CD8-positive, alpha-beta memory T cell (primary cell): Measurements from ENCODE around the gene TMOD3. TPM values are rescaled to one million over a fixed set of nuclear protein-coding genes. Genes with fewer than 3 reads are reported as not detected.

Source experiments
- CTCF ChIA-PET: fragments of 350-600 bp; sonication (Branson Sonifier 250); formaldehyde crosslinking; loops from one replicate; lab custom pipeline; 2021; ENCODE audit warnings: antibody characterized with exemption; lab: Charles Lee
- POLR2A ChIA-PET: fragments of 350-600 bp; sonication (Branson Sonifier 250); formaldehyde crosslinking; loops from one replicate; lab custom pipeline; 2021; ENCODE audit warnings: antibody characterized with exemption; lab: Charles Lee
- DNase-seq, 5 donors: peaks; one replicate each; pipeline versions ENCODE4 v3.0.0 to v3.0.0-alpha.2; 2020 to 2022; ENCODE audit warnings: mixed read lengths in 1 of 5
- H3K27ac ChIP-seq: one replicate; pipeline ENCODE4 v1.7.0; 2013; ENCODE audit warnings: low read depth, mild to moderate bottlenecking, low read length, moderate library complexity
- H3K27me3 ChIP-seq: 2 replicates; pipeline ENCODE4 v1.7.0; 2013; ENCODE audit warnings: low read length, mild to moderate bottlenecking; ENCODE audit not compliant: insufficient read depth, poor library complexity, severe bottlenecking
- H3K36me3 ChIP-seq: 2 replicates; pipeline ENCODE4 v1.7.0; 2013; ENCODE audit warnings: mild to moderate bottlenecking, low read length, moderate library complexity; ENCODE audit not compliant: insufficient read depth
- H3K4me1 ChIP-seq: 2 replicates; pipeline ENCODE4 v1.7.0; 2013; ENCODE audit warnings: mild to moderate bottlenecking, low read length, moderate library complexity; ENCODE audit not compliant: insufficient read depth
- H3K4me3 ChIP-seq: 2 replicates; pipeline ENCODE4 v1.7.0; 2013; ENCODE audit warnings: mild to moderate bottlenecking, low read length
- H3K9me3 ChIP-seq: 2 replicates; pipeline ENCODE4 v1.7.0; 2013; ENCODE audit warnings: mild to moderate bottlenecking, low read length
- H3K27ac Mint-ChIP-seq, 8 donors: one replicate each; pipeline ENCODE4 v1.8.0; 2020 to 2021; ENCODE audit warnings: mixed read lengths in 8 of 8, mild to moderate bottlenecking in 6 of 8, inconsistent platforms in 3 of 8, moderate library complexity in 3 of 8
- H3K27me3 Mint-ChIP-seq, 2 donors: one replicate each; pipeline ENCODE4 v1.8.0; 2020 to 2021; ENCODE audit warnings: mixed read lengths in 2 of 2, mild to moderate bottlenecking in 1 of 2, moderate library complexity in 1 of 2
- H3K36me3 Mint-ChIP-seq, 3 donors: one replicate each; pipeline ENCODE4 v1.8.0; 2020 to 2021; ENCODE audit warnings: mixed read lengths in 3 of 3, inconsistent platforms in 1 of 3, mild to moderate bottlenecking in 1 of 3
- H3K4me1 Mint-ChIP-seq, 3 donors: one replicate each; pipeline ENCODE4 v1.8.0; 2020 to 2021; ENCODE audit warnings: mixed read lengths in 3 of 3, inconsistent platforms in 1 of 3, mild to moderate bottlenecking in 1 of 3
- H3K4me3 Mint-ChIP-seq, 7 donors: one replicate each; pipeline ENCODE4 v1.8.0; 2020 to 2021; ENCODE audit warnings: mixed read lengths in 7 of 7, mild to moderate bottlenecking in 6 of 7, moderate library complexity in 4 of 7, inconsistent platforms in 2 of 7
- H3K9me3 Mint-ChIP-seq, 5 donors: one replicate each; pipeline ENCODE4 v1.8.0; 2020 to 2022; ENCODE audit warnings: mixed read lengths in 5 of 5, mild to moderate bottlenecking in 3 of 5, moderate library complexity in 2 of 5, inconsistent platforms in 1 of 5
- polyA plus RNA-seq: library from polyadenylated mRNA; unstranded; fragments of 300-500 nt; fragmentation: Illumina TruSeq; gene quantifications from one replicate; pipeline ENCODE4 v1.2.3, GENCODE V29; 2021
- total RNA-seq, 2 experiments: library from RNA; stranded (reverse); gene quantifications; one replicate each; pipeline ENCODE4 v1.2.3, GENCODE V29; 2021

Gene TMOD3
- total and polyA plus RNA-seq, 3 experiments from 2014 or later, result 34.0 to 54.0 (median 52.6) TPM

GRCh38 chr15:51904421-51904820 is 75.0 kb downstream of the TMOD3 start:
- no peak overlapping the region for H3K27ac Mint-ChIP-seq
- H3K4me3 Mint-ChIP-seq, result no peak overlapping the region
- H3K36me3 ChIP-seq, result peaks cover 31% of the 10 kb centered on the region
- POLR2A ChIA-PET, result no interaction called here
- H3K4me3 ChIP-seq, result no peak overlapping the region
- H3K27me3 Mint-ChIP-seq, result no peaks in the 10 kb centered on the region
- H3K36me3 Mint-ChIP-seq, result peaks cover 10 to 83% (median 30%) of the 10 kb centered on the region in 3 donors
- H3K4me1 Mint-ChIP-seq, result no peaks in the 10 kb centered on the region
- DNase-seq, result no peak
- H3K4me1 ChIP-seq, result no peaks in the 10 kb centered on the region
- H3K9me3 Mint-ChIP-seq, result no peaks in the 10 kb centered on the region
- CTCF ChIA-PET, result interaction anchor here (1.2 kb wide), 1 partner anchor 16 kb away, joined by 4 read pairs; no protein-coding TSS in a partner anchor
- no peak overlapping the region for H3K27ac ChIP-seq
- no peaks in the 10 kb centered on the region for H3K27me3 ChIP-seq
- H3K9me3 ChIP-seq, result no peaks in the 10 kb centered on the region

- no peak for DNase-seq
- H3K27me3 Mint-ChIP-seq, result no peaks in the 10 kb centered on the region
- no peak overlapping the region for H3K27ac ChIP-seq
- no peaks in the 10 kb centered on the region for H3K9me3 Mint-ChIP-seq
- H3K36me3 Mint-ChIP-seq, result peaks cover 10 to 81% (median 32%) of the 10 kb centered on the region in 3 donors
- peak overlapping the region in 1 of 8 donors; percentile 54 for H3K27ac Mint-ChIP-seq
- ChIA-PET POLR2A (no interaction called here), CTCF (no interaction called here)
- H3K4me1 ChIP-seq, result no peaks in the 10 kb centered on the region
- no peak overlapping the region for H3K4me3 ChIP-seq
- peaks cover 33% of the 10 kb centered on the region for H3K36me3 ChIP-seq
- no peaks in the 10 kb centered on the region for H3K9me3 ChIP-seq
- no peaks in the 10 kb centered on the region for H3K27me3 ChIP-seq
- no peak overlapping the region for H3K4me3 Mint-ChIP-seq
- H3K4me1 Mint-ChIP-seq, result no peaks in the 10 kb centered on the region
Measured at GRCh38 chr15:51904931-51905330, 75.5 kb downstream of the TMOD3 start.

- Histone ChIP-seq H3K36me3 (peaks cover 25% of the 10 kb centered on the region), H3K4me3 (no peak overlapping the region), H3K27ac (no peak overlapping the region), H3K27me3 (no peaks in the 10 kb centered on the region), H3K4me1 (no peaks in the 10 kb centered on the region), H3K9me3 (no peaks in the 10 kb centered on the region)
- Mint-ChIP-seq H3K4me3 (no peak overlapping the region), H3K4me1 (no peaks in the 10 kb centered on the region), H3K36me3 (peaks cover 5 to 72% (median 22%) of the 10 kb centered on the region in 3 donors), H3K27me3 (no peaks in the 10 kb centered on the region), H3K27ac (no peak overlapping the region), H3K9me3 (no peaks in the 10 kb centered on the region)
- no peak for DNase-seq
- ChIA-PET POLR2A (no interaction called here), CTCF (interaction anchor here (1.2 to 1.3 kb wide), 2 partner anchors 9 to 10 kb away, joined by 3 read pairs; no protein-coding TSS in a partner anchor)
Measured at GRCh38 chr15:51907136-51907862, 77.8 kb downstream of the TMOD3 start.

DNA sequence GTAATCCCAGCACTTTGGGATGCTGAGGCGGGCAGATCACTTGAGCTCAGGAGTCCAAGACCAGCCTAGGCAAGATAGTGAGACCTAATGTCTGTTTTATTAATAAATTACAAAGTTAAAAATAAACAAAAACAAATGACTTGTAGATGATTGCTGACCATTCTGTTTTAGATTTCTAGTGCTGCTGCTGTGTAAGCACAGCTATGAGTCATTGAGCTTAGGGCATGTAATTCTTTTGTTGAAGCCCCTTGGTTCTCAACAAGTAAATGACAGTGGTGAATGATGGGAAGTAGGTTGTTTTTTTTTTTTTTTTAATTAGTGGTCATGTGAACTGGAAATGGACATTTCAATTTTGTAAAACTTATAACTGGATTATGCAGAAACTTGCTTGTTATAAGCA is 78.9 kb downstream of the TMOD3 start:
- DNase-seq, result no peak
- Mint-ChIP-seq H3K27me3 (no peaks in the 10 kb centered on the region), H3K4me1 (no peaks in the 10 kb centered on the region), H3K4me3 (no peak overlapping the region), H3K9me3 (no peaks in the 10 kb centered on the region), H3K27ac (peak overlapping the region in 2 of 8 donors; percentile 50 to 66), H3K36me3 (peaks cover 8 to 72% (median 18%) of the 10 kb centered on the region in 3 donors)
- no peaks in the 10 kb centered on the region for H3K27me3 ChIP-seq
- H3K36me3 ChIP-seq, result peaks cover 25% of the 10 kb centered on the region
- ChIA-PET POLR2A (no interaction called here), CTCF (interaction anchor here (1.2 to 1.3 kb wide), 2 partner anchors 9 to 10 kb away, joined by 3 read pairs; no protein-coding TSS in a partner anchor)
- no peaks in the 10 kb centered on the region for H3K9me3 ChIP-seq
- no peak overlapping the region for H3K4me3 ChIP-seq
- no peaks in the 10 kb centered on the region for H3K4me1 ChIP-seq
- H3K27ac ChIP-seq, result no peak overlapping the region

DNA sequence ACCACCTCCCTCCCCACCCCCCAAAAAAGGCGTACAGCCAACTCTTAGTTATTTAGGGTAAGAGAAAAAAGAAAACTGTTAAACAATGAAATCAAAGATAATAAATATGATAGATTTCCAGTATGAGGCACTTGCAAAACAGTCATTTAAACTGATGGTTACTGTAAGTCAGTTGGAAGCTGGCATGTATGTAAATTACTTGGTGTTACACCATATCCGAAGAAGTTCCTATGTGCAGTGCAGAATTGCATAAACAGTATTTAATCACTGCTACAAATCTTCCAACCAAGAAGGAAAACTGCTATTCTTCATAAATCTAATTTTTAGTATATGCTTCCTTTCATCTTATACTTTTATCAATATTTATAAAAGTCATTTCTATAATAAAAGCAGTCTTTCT is 80.1 kb downstream of the TMOD3 start:
- H3K36me3 Mint-ChIP-seq, result peaks cover 8 to 67% (median 18%) of the 10 kb centered on the region in 3 donors
- H3K27me3 ChIP-seq, result no peaks in the 10 kb centered on the region
- POLR2A ChIA-PET, result no interaction called here
- H3K4me3 Mint-ChIP-seq, result no peak overlapping the region
- no peaks in the 10 kb centered on the region for H3K9me3 Mint-ChIP-seq
- H3K27ac ChIP-seq, result no peak overlapping the region
- H3K27ac Mint-ChIP-seq, result peak overlapping the region in 1 of 8 donors; percentile 71
- H3K36me3 ChIP-seq, result peaks cover 25% of the 10 kb centered on the region
- no peaks in the 10 kb centered on the region for H3K4me1 ChIP-seq
- DNase-seq, result no peak
- H3K27me3 Mint-ChIP-seq, result no peaks in the 10 kb centered on the region
- CTCF ChIA-PET, result no interaction called here
- H3K4me1 Mint-ChIP-seq, result no peaks in the 10 kb centered on the region
- H3K9me3 ChIP-seq, result no peaks in the 10 kb centered on the region
- no peak overlapping the region for H3K4me3 ChIP-seq

GRCh38 chr15:51912528-51912927 is 83.1 kb downstream of the TMOD3 start:
- Histone ChIP-seq H3K4me1 (no peaks in the 10 kb centered on the region), H3K27ac (no peak overlapping the region), H3K36me3 (peaks cover 12% of the 10 kb centered on the region), H3K9me3 (no peaks in the 10 kb centered on the region), H3K4me3 (no peak overlapping the region), H3K27me3 (no peaks in the 10 kb centered on the region)
- no peaks in the 10 kb centered on the region for H3K4me1 Mint-ChIP-seq
- H3K4me3 Mint-ChIP-seq, result no peak overlapping the region
- POLR2A ChIA-PET, result no interaction called here
- CTCF ChIA-PET, result no interaction called here
- H3K27ac Mint-ChIP-seq, result no peak overlapping the region
- no peak for DNase-seq
- H3K27me3 Mint-ChIP-seq, result no peaks in the 10 kb centered on the region
- H3K9me3 Mint-ChIP-seq, result no peaks in the 10 kb centered on the region
- peaks cover 8 to 65% (median 10%) of the 10 kb centered on the region in 3 donors for H3K36me3 Mint-ChIP-seq

GRCh38 chr15:51917493-51917892 is 88.0 kb downstream of the TMOD3 start:
- Histone ChIP-seq H3K4me1 (no peaks in the 10 kb centered on the region), H3K4me3 (no peak overlapping the region), H3K9me3 (no peaks in the 10 kb centered on the region), H3K27ac (no peak overlapping the region), H3K36me3 (peaks cover 17% of the 10 kb centered on the region), H3K27me3 (no peaks in the 10 kb centered on the region)
- Mint-ChIP-seq H3K4me1 (no peaks in the 10 kb centered on the region), H3K36me3 (peaks cover 3 to 65% (median 6%) of the 10 kb centered on the region in 3 donors), H3K4me3 (no peak overlapping the region), H3K27ac (peak overlapping the region in 2 of 8 donors; percentile 2 to 52), H3K9me3 (no peaks in the 10 kb centered on the region), H3K27me3 (no peaks in the 10 kb centered on the region)
- DNase-seq, result no peak
- ChIA-PET POLR2A (no interaction called here), CTCF (interaction anchor here (1.1 to 1.6 kb wide), 3 partner anchors 9 to 17 kb away, joined by 3 to 6 read pairs (median 5); no protein-coding TSS in a partner anchor)
